H1 (cell line): ENCODE measurements around the gene CRHR1. TPM values are rescaled to one million over a fixed set of nuclear protein-coding genes. Genes with fewer than 3 reads are reported as not detected.

Experiments used
- CTCF ChIA-PET: fragments of 300-600 bp; sonication (Branson Sonifier 250); formaldehyde crosslinking; loops from one replicate; lab custom pipeline; 2021; ENCODE audit not compliant: partially characterized antibody; lab: Charles Lee
- POLR2A ChIA-PET: fragments of 300-600 bp; sonication (Branson Sonifier 250); formaldehyde crosslinking; loops from one replicate; lab custom pipeline; 2021; ENCODE audit warnings: inconsistent platforms; ENCODE audit not compliant: partially characterized antibody; lab: Charles Lee
- DNase-seq, 2 experiments: peaks; one replicate each; pipeline versions ENCODE4 v3.0.0 to v3.0.0-alpha.2; 2010 to 2022; ENCODE audit warnings: low spot score in 2 of 2, low read depth in 1 of 2, mixed read lengths in 1 of 2
- FAIRE-seq: peaks from 2 replicates; lab custom pipeline; 2011; peaks lifted over from hg19 to GRCh38; lab: Jason Lieb, UNC
- H2AFZ ChIP-seq: 2 replicates; pipeline ENCODE4 v1.8.1; 2012; ENCODE audit warnings: low read length, inconsistent platforms
- H2AK5ac ChIP-seq: 2 replicates; pipeline ENCODE4 v1.6.1; 2013; ENCODE audit warnings: low read depth, low read length
- H2BK120ac ChIP-seq: replicated peaks from 2 replicates; pipeline ENCODE3; 2013; ENCODE audit warnings: low read depth, low read length, inconsistent platforms
- H2BK12ac ChIP-seq: 2 replicates; pipeline ENCODE4 v1.6.1; 2013; ENCODE audit warnings: low read depth, low read length
- H2BK15ac ChIP-seq: 2 replicates; pipeline ENCODE4 v1.6.1; 2013; ENCODE audit warnings: low read length
- H2BK20ac ChIP-seq: 2 replicates; pipeline ENCODE4 v1.6.1; 2013; ENCODE audit warnings: low read length
- H2BK5ac ChIP-seq: 2 replicates; pipeline ENCODE4 v1.6.1; 2013; ENCODE audit warnings: low read depth, low read length
- H3K14ac ChIP-seq: 2 replicates; pipeline ENCODE4 v1.6.1; 2013; ENCODE audit warnings: inconsistent platforms; ENCODE audit not compliant: insufficient read length
- H3K18ac ChIP-seq: 2 replicates; pipeline ENCODE4 v1.6.1; 2013; ENCODE audit warnings: low read length; ENCODE audit errors: extremely low read depth
- H3K23ac ChIP-seq: 2 replicates; pipeline ENCODE4 v1.6.1; 2013; ENCODE audit warnings: inconsistent platforms; ENCODE audit not compliant: insufficient read length
- H3K23me2 ChIP-seq: 2 replicates; pipeline ENCODE4 v1.6.1; 2013; ENCODE audit warnings: low read depth, low read length
- H3K27ac ChIP-seq: 2 replicates; pipeline ENCODE4 v1.6.1; 2011; ENCODE audit warnings: low read depth, low read length, inconsistent platforms
- H3K27me3 ChIP-seq, 4 experiments: replicated peaks in 1 of 4; 1 replicate in 1 of 4; 2 replicates in 3 of 4; pipeline versions ENCODE4 v1.6.1 to v1.8.1; 2011 to 2013; ENCODE audit warnings: low read length in 3 of 4, mild to moderate bottlenecking in 3 of 4, inconsistent platforms in 2 of 4, mixed read lengths in 2 of 4, moderate library complexity in 1 of 4; ENCODE audit not compliant: control insufficient read depth in 3 of 4, insufficient read depth in 3 of 4; ENCODE audit errors: extremely low read depth in 1 of 4
- H3K36me3 ChIP-seq, 4 experiments: 2 replicates each; pipeline versions ENCODE4 v1.6.1 to v1.8.1; 2011 to 2013; ENCODE audit warnings: mild to moderate bottlenecking in 4 of 4, low read length in 3 of 4, moderate library complexity in 2 of 4, control low read depth in 1 of 4, inconsistent platforms in 1 of 4; ENCODE audit not compliant: insufficient read depth in 4 of 4, control insufficient read depth in 2 of 4
- H3K4ac ChIP-seq: replicated peaks from 2 replicates; pipeline ENCODE3; 2013; ENCODE audit warnings: low read length, low read depth, mixed read lengths, inconsistent platforms; ENCODE audit not compliant: insufficient read length
- H3K4me1 ChIP-seq, 4 experiments: replicated peaks in 1 of 4; 1 replicate in 1 of 4; 2 replicates in 3 of 4; pipeline versions ENCODE4 v1.6.1 to v1.8.1; 2011 to 2013; ENCODE audit warnings: low read length in 3 of 4, inconsistent platforms in 2 of 4, mixed read lengths in 1 of 4; ENCODE audit not compliant: insufficient read depth in 4 of 4, control insufficient read depth in 3 of 4
- H3K4me2 ChIP-seq, 2 experiments: 2 replicates each; pipeline versions ENCODE4 v1.6.1 to v1.8.1; 2011 to 2013; ENCODE audit warnings: low read depth in 2 of 2, low read length in 2 of 2, control low read depth in 1 of 2, inconsistent platforms in 1 of 2, mild to moderate bottlenecking in 1 of 2; ENCODE audit not compliant: insufficient read depth in 1 of 2
- H3K4me3 ChIP-seq, 4 experiments: fragments of 200-600, 300-600 bp in 1 of 4; sonication (generic), shearing (Covaris generic), sonication (Bioruptor Twin) in 1 of 4; 2 replicates each; pipeline versions ENCODE4 v1.5.1 to v1.8.1; 2011 to 2016; ENCODE audit warnings: low read length in 4 of 4, low read depth in 3 of 4, control low read depth in 2 of 4, inconsistent platforms in 2 of 4, mild to moderate bottlenecking in 2 of 4, mixed read lengths in 1 of 4, moderate library complexity in 1 of 4; ENCODE audit not compliant: insufficient read depth in 2 of 4; ENCODE audit errors: extremely low read depth in 1 of 4
- H3K56ac ChIP-seq: replicated peaks from 2 replicates; pipeline ENCODE3; 2013; ENCODE audit warnings: low read depth, mild to moderate bottlenecking, mixed read lengths, low read length, inconsistent platforms; ENCODE audit not compliant: insufficient read length
- H3K79me1 ChIP-seq: 2 replicates; pipeline ENCODE4 v1.6.1; 2013; ENCODE audit warnings: low read depth, low read length, control low read depth
- H3K79me2 ChIP-seq, 2 experiments: 2 replicates each; pipeline versions ENCODE4 v1.6.1 to v1.8.1; 2012 to 2013; ENCODE audit warnings: low read length in 2 of 2, mild to moderate bottlenecking in 2 of 2, inconsistent platforms in 1 of 2; ENCODE audit not compliant: insufficient read depth in 2 of 2, control insufficient read depth in 1 of 2
- H3K9ac ChIP-seq, 4 experiments: replicated peaks in 1 of 4; 1 replicate in 1 of 4; 2 replicates in 3 of 4; pipeline versions ENCODE4 v1.6.1 to v1.8.1; 2011 to 2013; ENCODE audit warnings: low read depth in 3 of 4, low read length in 3 of 4, control low read depth in 2 of 4, mild to moderate bottlenecking in 2 of 4, moderate library complexity in 2 of 4, inconsistent platforms in 1 of 4; ENCODE audit errors: extremely low read depth in 1 of 4
- H3K9me3 ChIP-seq, 2 experiments: 2 replicates each; pipeline versions ENCODE4 v1.6.1 to v1.8.1; 2012 to 2013; ENCODE audit warnings: mild to moderate bottlenecking in 2 of 2, moderate library complexity in 2 of 2, control low read depth in 1 of 2, inconsistent platforms in 1 of 2, low read depth in 1 of 2, low read length in 1 of 2, mixed read lengths in 1 of 2; ENCODE audit not compliant: insufficient read depth in 2 of 2
- H4K20me1 ChIP-seq, 2 experiments: replicated peaks in 1 of 2; 2 replicates each; pipeline versions ENCODE3 to v1.8.1; 2011 to 2013; ENCODE audit warnings: inconsistent platforms in 2 of 2, low read length in 2 of 2, mild to moderate bottlenecking in 1 of 2; ENCODE audit not compliant: insufficient read depth in 2 of 2, control insufficient read depth in 1 of 2
- H4K5ac ChIP-seq: 2 replicates; pipeline ENCODE4 v1.6.1; 2013; ENCODE audit warnings: low read length, low read depth, mixed read lengths, inconsistent platforms; ENCODE audit not compliant: insufficient read length
- H4K8ac ChIP-seq: 2 replicates; pipeline ENCODE4 v1.8.0; 2013; ENCODE audit warnings: mild to moderate bottlenecking, moderate library complexity, low read length, inconsistent platforms; ENCODE audit not compliant: insufficient read depth; ENCODE audit errors: extremely low read depth
- H4K91ac ChIP-seq: replicated peaks from 2 replicates; pipeline ENCODE3; 2013; ENCODE audit warnings: low read length, mixed read lengths, inconsistent platforms; ENCODE audit not compliant: insufficient read length
- CBX5 ChIP-seq: fragments of 300-800, 300-1000 bp; sonication (generic); IDR thresholded peaks from 2 replicates; pipeline ENCODE4 v1.7.1; 2016; ENCODE audit warnings: antibody characterized with exemption, low read length, low read depth
- CEBPB ChIP-seq: IDR thresholded peaks from 2 replicates; pipeline ENCODE4 v1.6.1; 2012; ENCODE audit warnings: low read depth, low read length
- EP300 ChIP-seq, 2 experiments: IDR thresholded peaks; 1 replicate in 1 of 2; 2 replicates in 1 of 2; pipeline ENCODE4 v1.6.1; 2011 to 2012; ENCODE audit warnings: low read depth in 2 of 2, low read length in 2 of 2, mild to moderate bottlenecking in 2 of 2, borderline replicate concordance in 1 of 2, inconsistent platforms in 1 of 2, moderate library complexity in 1 of 2
- EZH2 ChIP-seq: fragments of 200-600 bp; sonication (generic); IDR thresholded peaks from 2 replicates; pipeline ENCODE4 v1.7.1; 2012; ENCODE audit warnings: low read depth, mild to moderate bottlenecking, moderate library complexity, low read length, inconsistent platforms; ENCODE audit not compliant: severe bottlenecking
- GTF2F1 ChIP-seq: IDR thresholded peaks from 2 replicates; pipeline ENCODE4 v1.6.1; 2012; ENCODE audit warnings: low read depth, low read length, improper control_type of control experiment, borderline replicate concordance
- HDAC6 ChIP-seq: IDR thresholded peaks from one replicate; pipeline ENCODE4 v1.7.1; 2012; ENCODE audit warnings: low read depth, mild to moderate bottlenecking, inconsistent platforms, low read length, moderate library complexity
- JUN ChIP-seq: IDR thresholded peaks from 2 replicates; pipeline ENCODE4 v1.6.1; 2011; ENCODE audit warnings: low read depth, mild to moderate bottlenecking, improper control_type of control experiment, low read length
- KDM1A ChIP-seq: fragments of 200-600, 300-600 bp; sonication (generic); IDR thresholded peaks from 2 replicates; pipeline ENCODE4 v1.7.1; 2016; ENCODE audit warnings: mild to moderate bottlenecking, low read length, borderline replicate concordance
- SIX5 ChIP-seq: IDR thresholded peaks from 2 replicates; pipeline ENCODE4 v1.6.1; 2011; ENCODE audit warnings: mild to moderate bottlenecking, low read depth, low read length
- SP1 ChIP-seq: IDR thresholded peaks from 2 replicates; pipeline ENCODE4 v1.6.1; 2011; ENCODE audit warnings: low read depth, low read length
- WGBS, 2 experiments: shearing (Covaris generic) in 1 of 2; methylation state at CpG; one replicate each; pipeline versions ENCODE4 v1.1.6 to v1.1.7; 2013 to 2015; ENCODE audit warnings: low lambda C conversion rate in 2 of 2, mixed read lengths in 2 of 2, inconsistent platforms in 1 of 2, low coverage in 1 of 2, missing lambda C conversion rate in 1 of 2; ENCODE audit not compliant: insufficient replicate concordance in 2 of 2, insufficient coverage in 1 of 2, insufficient read length in 1 of 2; ENCODE audit errors: extremely low coverage in 1 of 2, missing lambda C conversion rate in 1 of 2; 5-methylcytosine and 5-hydroxymethylcytosine counted together
- polyA plus RNA-seq, 7 experiments: library from polyadenylated mRNA; depleted of rRNA in 3 of 7; stranded (reverse) in 5 of 7; unstranded in 2 of 7; fragments of >200 nt in 5 of 7; fragments of 200-250 nt in 2 of 7; gene quantifications; 1 replicate in 5 of 7; 2 replicates in 1 of 7; 4 replicates in 1 of 7; pipeline versions ENCODE4 v1.2.1 to v1.2.3, GENCODE V29; 2011 to 2013; ENCODE audit warnings: missing spikeins in 2 of 7, mixed read lengths in 2 of 7
- total RNA-seq: library from RNA; stranded (reverse); fragmentation: NEBNext Ultra II Directional; extraction: Animal tissue kit (Norgen Biotek cat#: 25700); gene quantifications from 2 replicates; pipeline ENCODE4 v1.2.1, GENCODE V29; 2021

Gene CRHR1
- total and polyA plus RNA-seq, 2 of the 8 experiments (the other 6 are each of a cell fraction or from before 2014, with no cell fraction given) = 0.56 to 1.7 TPM

- H3K14ac ChIP-seq = no peak overlapping the region
- H4K5ac ChIP-seq = no peak overlapping the region
- H2AFZ ChIP-seq = no peak overlapping the region
- no peak overlapping the region for H3K56ac ChIP-seq
- peaks cover 0 to under 1% (median 0%) of the 10 kb centered on the region in 4 experiments; a peak in 2 of 7 replicates for H3K4me1 ChIP-seq
- H2BK20ac ChIP-seq = no peak overlapping the region
- no peak overlapping the region for H3K4ac ChIP-seq
- H2AK5ac ChIP-seq = no peak overlapping the region
- no peak overlapping the region for H3K4me2 ChIP-seq
- H3K9me3 ChIP-seq = no peaks in the 10 kb centered on the region
- no peak overlapping the region for H2BK15ac ChIP-seq
- no peak overlapping the region for H2BK5ac ChIP-seq
- H3K27me3 ChIP-seq = peaks cover 0 to 7% (median 3%) of the 10 kb centered on the region in 4 experiments; a peak in 4 of 7 replicates
- no peaks in the 10 kb centered on the region for H3K79me1 ChIP-seq
- no peak overlapping the region for H2BK12ac ChIP-seq
- no peaks in the 10 kb centered on the region for H3K79me2 ChIP-seq
- FAIRE-seq (no peak), DNase-seq (no peak)
- POLR2A ChIA-PET = interaction anchor here (1.5 kb wide), 1 partner anchor 10 kb away, joined by 3 read pairs; no protein-coding TSS in a partner anchor
- no peak overlapping the region for H3K27ac ChIP-seq
- no peaks in the 10 kb centered on the region; the same call in 1 of the 2 replicates for H3K23me2 ChIP-seq
- H2BK120ac ChIP-seq = no peak overlapping the region
- H4K20me1 ChIP-seq = no peaks in the 10 kb centered on the region
- H3K23ac ChIP-seq = no peak overlapping the region
- H3K18ac ChIP-seq = no peak overlapping the region
- no peak overlapping the region for H4K91ac ChIP-seq
- H3K36me3 ChIP-seq = no peaks in the 10 kb centered on the region
- no peak overlapping the region for H4K8ac ChIP-seq
- WGBS, 2 experiments = 73% methylated on average over 13 of the region's 13 CpGs; no CpG with 5 or more reads in 1 of the 2 experiments
- no peak overlapping the region for H3K9ac ChIP-seq
- CTCF ChIA-PET = interaction anchor here (0.6 to 5.3 kb wide), 12 partner anchors 10 to 461 kb away, joined by 3 to 15 read pairs (median 6); partner anchors contain the start of gene CRHR1
- no peak overlapping the region for H3K4me3 ChIP-seq
- TF ChIP-seq SP1 = no peak
- no peak for TF ChIP-seq GTF2F1
- TF ChIP-seq CBX5 = no peak
- TF ChIP-seq KDM1A = no peak
- no peak for TF ChIP-seq EP300 (IDR thresholded peaks at IDR 0.05; ENCODE audit: borderline replicate concordance in 1 of 2, low read depth in 2 of 2, low read length in 2 of 2)
- TF ChIP-seq EZH2 = no peak
- no peak for TF ChIP-seq HDAC6
- TF ChIP-seq JUN = no peak
- TF ChIP-seq CEBPB = no peak
- no peak for TF ChIP-seq SIX5
- TF ChIP-seq, all 59 proteins: peak for 0
These were observed 26.5 kb upstream of the CRHR1 start for GRCh38 chr17:45757431-45758218.
